ENCODE measurements around the gene TTI1. TPM values are rescaled to one million over a fixed set of nuclear protein-coding genes. Genes with fewer than 3 reads are reported as not detected.
"Not testable (repeated sequence)": the region's sequence is repeated elsewhere in the genome, so short reads cannot be mapped to it uniquely, and the experiment has no call there.

TTI1 gene
- total and polyA plus RNA-seq, 9 donors = 9.3 to 19.7 (median 16.3) TPM

GRCh38 chr20:38017959-38018358 lies 15.3 kb downstream of the TTI1 start:
- no peak overlapping the region for H3K4me3 ChIP-seq
- H3K4me1 ChIP-seq (ENCODE audit: insufficient read depth) = peaks cover 1% of the 10 kb centered on the region
- H3K36me3 ChIP-seq = no peaks in the 10 kb centered on the region
- intact Hi-C loops (cut with DNase I) = no loop called here
- H3K27me3 ChIP-seq = no peaks in the 10 kb centered on the region
- DNase-seq = no peak
- H3K27ac ChIP-seq = no peak overlapping the region
- no peaks in the 10 kb centered on the region for H3K9me3 ChIP-seq
- 91 to 99% (median 98%) methylated on average over 1 of the region's 1 CpG for WGBS, 3 donors
- TF ChIP-seq POLR2A (IDR thresholded peaks at IDR 0.05) = no peak
- no peak for TF ChIP-seq CTCF (IDR thresholded peaks at IDR 0.05)
- no peak for TF ChIP-seq EP300 (IDR thresholded peaks at IDR 0.05)

DNA sequence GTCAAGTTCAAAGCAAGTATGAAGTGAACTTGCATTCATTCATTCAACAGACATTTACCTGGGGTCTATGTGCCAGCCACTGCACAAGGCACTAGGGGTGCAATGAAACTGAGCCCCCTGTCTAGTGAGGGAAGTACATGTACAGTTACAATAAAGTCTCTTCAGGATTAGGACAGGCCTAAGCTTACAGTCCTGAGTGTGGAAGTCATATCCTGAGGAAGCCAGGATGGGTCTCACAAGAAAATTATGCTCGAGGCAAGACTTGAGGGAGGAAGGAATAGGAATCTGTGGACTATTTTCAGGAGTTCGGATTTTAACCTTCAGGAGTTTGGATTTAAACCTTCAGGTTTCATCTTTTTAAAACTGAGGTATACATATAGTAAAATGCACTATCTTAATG lies 19.4 kb downstream of the TTI1 start:
- Histone ChIP-seq H3K9me3 (no peaks in the 10 kb centered on the region), H3K4me1 (ENCODE audit: insufficient read depth) (peaks cover 1% of the 10 kb centered on the region), H3K4me3 (no peak overlapping the region), H3K27me3 (no peaks in the 10 kb centered on the region), H3K36me3 (no peaks in the 10 kb centered on the region), H3K27ac (no peak overlapping the region)
- intact Hi-C loops (cut with DNase I) = no loop called here
- DNase-seq = no peak
- 86 to 91% (median 90%) methylated on average over 2 of the region's 2 CpGs for WGBS, 3 donors
- TF ChIP-seq POLR2A (IDR thresholded peaks at IDR 0.05) (no peak), EP300 (IDR thresholded peaks at IDR 0.05) (no peak), CTCF (IDR thresholded peaks at IDR 0.05) (no peak)

DNA sequence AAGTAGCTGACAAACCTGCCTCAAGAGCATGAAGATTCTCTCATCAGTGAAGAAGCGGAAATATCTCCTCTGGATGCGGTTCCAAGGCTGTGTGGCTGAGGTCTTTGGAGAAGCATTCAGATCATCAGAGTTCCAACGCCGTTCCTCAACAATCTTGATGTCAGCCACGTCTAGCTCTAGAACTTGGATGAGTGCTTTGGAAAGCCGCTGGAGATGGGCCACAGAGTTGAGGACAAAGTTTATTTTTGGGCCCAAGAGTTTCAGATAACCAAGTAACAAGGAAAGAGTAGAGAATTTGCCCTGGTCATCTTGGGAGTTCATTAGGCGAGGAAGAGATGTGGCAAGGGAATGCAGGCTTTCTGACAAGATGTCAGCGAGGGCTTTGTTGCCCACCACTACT lies 20.9 kb downstream of the TTI1 start:
- Histone ChIP-seq H3K27me3 (no peaks in the 10 kb centered on the region), H3K4me1 (ENCODE audit: insufficient read depth) (peaks cover 1% of the 10 kb centered on the region), H3K4me3 (no peak overlapping the region), H3K27ac (no peak overlapping the region), H3K9me3 (no peaks in the 10 kb centered on the region), H3K36me3 (no peaks in the 10 kb centered on the region)
- DNase-seq = no peak
- TF ChIP-seq POLR2A (IDR thresholded peaks at IDR 0.05) (no peak), EP300 (IDR thresholded peaks at IDR 0.05) (no peak), CTCF (IDR thresholded peaks at IDR 0.05) (no peak)
- intact Hi-C loops (cut with DNase I) = no loop called here
- 95 to 97% (median 95%) methylated on average over 8 of the region's 8 CpGs for WGBS, 3 donors

DNA sequence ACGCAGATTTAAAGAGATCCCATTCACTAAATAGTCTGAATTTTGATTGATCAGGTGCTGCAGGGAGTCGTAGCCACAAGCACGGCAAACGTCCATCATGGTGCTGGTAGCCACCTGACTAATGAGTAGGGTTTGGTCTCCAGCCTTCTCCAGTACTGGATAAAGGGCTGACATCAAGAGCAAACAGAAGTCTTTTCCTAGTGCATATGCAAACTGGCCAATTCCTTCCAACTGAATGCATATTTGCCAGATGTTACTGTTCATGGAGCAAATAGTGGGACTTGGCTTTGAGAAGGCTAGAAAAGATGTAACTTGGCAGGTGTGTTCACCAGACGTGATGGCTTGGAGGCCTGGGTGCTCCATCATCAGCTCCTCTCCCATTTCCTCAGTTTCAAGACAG lies 21.6 kb downstream of the TTI1 start:
- H3K27ac ChIP-seq = no peak overlapping the region
- 94 to 96% (median 94%) methylated on average over 5 of the region's 5 CpGs for WGBS, 3 donors
- no peaks in the 10 kb centered on the region for H3K27me3 ChIP-seq
- H3K9me3 ChIP-seq = no peaks in the 10 kb centered on the region
- H3K4me3 ChIP-seq = no peak overlapping the region
- no peak for TF ChIP-seq POLR2A (IDR thresholded peaks at IDR 0.05)
- TF ChIP-seq CTCF (IDR thresholded peaks at IDR 0.05) = no peak
- no peak for TF ChIP-seq EP300 (IDR thresholded peaks at IDR 0.05)
- H3K36me3 ChIP-seq = no peaks in the 10 kb centered on the region
- no peak for DNase-seq
- H3K4me1 ChIP-seq (ENCODE audit: insufficient read depth) = peaks cover 1% of the 10 kb centered on the region
- intact Hi-C loops (cut with DNase I) = no loop called here

- H3K9me3 ChIP-seq; H3K27ac ChIP-seq; H3K27me3 ChIP-seq; intact Hi-C loops (cut with DNase I); H3K4me3 ChIP-seq; H3K36me3 ChIP-seq; DNase-seq; H3K4me1 ChIP-seq (ENCODE audit: insufficient read depth): not testable (repeated sequence)
- 97 to 100% (median 97%) methylated on average over 5 of the region's 5 CpGs for WGBS, 3 donors
These were observed 23.8 kb downstream of the TTI1 start for GRCh38 chr20:38009416-38009815.

Measured in ovary (tissue), 9 donors.